ENCODE data around the gene PLD5.
"Not testable (repeated sequence)": the region's sequence is repeated elsewhere in the genome, so short reads cannot be mapped to it uniquely, and the experiment has no call there.

DNA sequence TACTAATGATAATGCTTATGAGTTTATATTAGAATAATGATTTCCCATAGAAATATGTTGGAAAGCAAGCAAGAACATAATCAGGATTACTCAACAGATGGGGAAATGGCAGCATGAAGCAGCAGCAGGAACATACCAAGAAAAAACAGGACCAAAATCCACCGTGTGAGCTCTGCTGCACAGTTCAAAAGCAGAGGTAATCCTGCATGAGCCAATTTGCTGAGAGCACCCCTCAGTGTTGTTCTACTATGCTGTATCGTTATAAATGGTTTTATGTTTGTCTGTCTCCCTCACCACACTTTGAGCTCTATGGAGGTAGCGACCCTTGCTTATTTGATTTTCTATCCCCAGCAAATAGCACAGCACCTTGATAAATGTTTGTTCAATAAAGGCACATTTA lies 246.1 kb downstream of the PLD5 start:
- not testable (repeated sequence) for TF ChIP-seq CTCF, POLR2A (IDR thresholded peaks at IDR 0.05)

Data from body of pancreas (tissue), 4 donors.